SH-SY5Y (cell line): ENCODE results near the gene BLID.

Source experiments
- GATA2 ChIP-seq: IDR thresholded peaks from 2 replicates; pipeline ENCODE4 v1.6.1; 2011; ENCODE audit warnings: mild to moderate bottlenecking, low read depth, low read length
- GATA3 ChIP-seq: IDR thresholded peaks from 2 replicates; pipeline ENCODE4 v1.6.1; 2011; ENCODE audit warnings: low read depth, mild to moderate bottlenecking, low read length, moderate library complexity

- TF ChIP-seq GATA3 (no peak), GATA2 (no peak)
These were observed 39.0 kb upstream of the BLID start for GRCh38 chr11:122154994-122155393.
